T-helper 1 cell (primary cell): Measurements from ENCODE around the gene HECA.
A peak's percentile ranks its signal among the peaks of the same experiment; 100 is the strongest.
"Not testable (repeated sequence)": the region's sequence is repeated elsewhere in the genome, so short reads cannot be mapped to it uniquely, and the experiment has no call there.

Source experiments
- DNase-seq, 5 donors: peaks; one replicate each; pipeline ENCODE4 v3.0.0-alpha.2; 2012 to 2020

The HECA gene

GRCh38 chr6:139165324-139165723 is 30.4 kb downstream of the HECA start:
- no peak for DNase-seq

DNA sequence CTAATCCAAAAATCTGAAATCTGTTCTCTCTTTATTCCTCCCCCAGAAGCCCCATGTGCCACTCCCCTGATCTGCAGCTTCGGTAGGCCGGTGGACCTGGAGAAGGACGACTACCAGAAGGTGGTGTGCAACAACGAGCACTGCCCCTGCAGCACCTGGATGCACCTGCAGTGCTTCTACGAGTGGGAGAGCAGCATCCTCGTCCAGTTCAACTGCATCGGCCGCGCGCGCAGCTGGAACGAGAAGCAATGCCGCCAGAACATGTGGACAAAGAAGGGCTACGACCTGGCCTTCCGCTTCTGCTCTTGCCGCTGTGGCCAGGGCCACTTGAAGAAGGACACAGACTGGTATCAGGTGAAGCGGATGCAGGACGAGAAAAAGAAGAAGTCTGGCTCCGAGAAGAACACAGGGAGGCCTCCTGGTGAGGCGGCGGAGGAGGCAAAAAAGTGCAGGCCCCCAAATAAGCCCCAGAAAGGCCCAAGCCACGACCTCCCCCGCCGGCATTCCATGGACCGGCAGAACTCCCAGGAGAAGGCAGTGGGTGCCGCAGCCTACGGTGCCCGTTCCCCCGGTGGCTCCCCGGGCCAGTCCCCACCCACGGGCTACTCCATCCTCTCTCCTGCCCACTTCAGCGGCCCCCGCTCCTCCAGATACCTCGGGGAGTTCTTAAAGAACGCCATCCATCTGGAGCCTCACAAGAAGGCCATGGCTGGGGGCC is 31.5 kb downstream of the HECA start:
- DNase-seq, result no peak

GRCh38 chr6:139166956-139167313 is 32.1 kb downstream of the HECA start:
- DNase-seq, result no peak

DNA sequence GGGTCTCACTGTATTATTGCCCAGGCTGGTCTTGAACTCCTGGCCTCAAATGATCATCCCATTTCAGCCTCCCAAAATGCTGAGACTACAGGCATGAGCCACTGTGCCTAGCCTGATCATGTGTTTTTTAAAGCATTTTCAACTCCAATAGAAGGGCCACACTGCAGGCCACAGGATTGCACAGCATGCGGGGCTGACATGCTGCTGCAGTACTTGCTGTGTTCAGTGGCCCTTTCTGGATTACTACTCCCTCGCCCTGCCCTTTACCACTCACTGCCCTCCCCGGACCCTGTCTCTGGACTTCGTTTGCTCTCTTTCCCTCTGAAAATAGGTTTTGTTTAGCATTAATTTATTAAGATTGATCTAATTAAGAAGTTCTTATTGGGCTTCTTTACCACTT is 37.3 kb downstream of the HECA start:
- no peak for DNase-seq

DNA sequence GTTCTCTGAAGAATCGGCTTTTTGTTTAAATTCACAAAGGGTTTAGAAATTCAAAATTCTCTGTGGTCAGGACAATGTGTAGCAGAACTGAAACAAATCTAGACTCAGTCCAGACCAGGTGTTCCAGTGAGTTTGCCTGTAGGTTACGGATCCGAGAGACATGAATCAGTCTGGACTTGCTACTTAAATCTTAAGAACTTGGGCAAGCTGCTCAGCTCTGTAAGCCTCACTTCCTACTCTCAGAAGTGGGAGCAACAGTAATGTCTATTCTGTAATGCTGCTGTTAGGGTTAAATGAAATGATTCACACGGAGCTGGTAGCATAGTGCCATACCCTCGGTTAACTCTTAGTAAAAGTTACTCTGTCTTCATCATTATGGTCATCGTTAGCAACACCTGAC is 37.7 kb downstream of the HECA start:
- no peak for DNase-seq

- peak in 1 of 5 donors; percentile 60 for DNase-seq
Observed at GRCh38 chr6:139173172-139173571, 38.3 kb downstream of the HECA start.

- DNase-seq, result no peak
Observed at GRCh38 chr6:139173822-139174221, 38.9 kb downstream of the HECA start.

DNA sequence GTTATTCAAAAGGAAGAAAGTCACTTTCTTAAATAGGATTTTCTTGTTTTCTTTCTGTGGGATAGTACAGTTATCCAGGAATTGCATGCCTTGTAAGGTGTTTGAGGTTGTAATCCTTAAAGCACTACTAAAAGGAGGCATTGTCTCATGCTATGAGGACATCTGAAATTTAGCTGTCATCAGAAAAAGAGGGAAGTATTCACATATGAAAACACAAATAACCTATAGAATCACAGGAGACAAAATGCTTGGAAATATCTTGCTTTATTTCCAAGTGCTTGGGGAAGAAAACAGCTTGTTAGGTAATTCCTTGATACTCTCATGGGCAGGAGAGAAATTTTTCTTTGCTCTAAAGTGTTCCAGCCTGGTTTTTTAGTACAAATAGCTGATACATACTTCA is 40.1 kb downstream of the HECA start:
- DNase-seq, result no peak

GRCh38 chr6:139175389-139175948 is 40.6 kb downstream of the HECA start:
- no peak for DNase-seq

- DNase-seq, result no peak
Observed at GRCh38 chr6:139181236-139181635, 46.4 kb downstream of the HECA start.

GRCh38 chr6:139184047-139184446 is 49.2 kb downstream of the HECA start:
- DNase-seq, result no peak

GRCh38 chr6:139184459-139184858 is 49.6 kb downstream of the HECA start:
- peak in 1 of 5 donors; percentile 33 for DNase-seq

DNA sequence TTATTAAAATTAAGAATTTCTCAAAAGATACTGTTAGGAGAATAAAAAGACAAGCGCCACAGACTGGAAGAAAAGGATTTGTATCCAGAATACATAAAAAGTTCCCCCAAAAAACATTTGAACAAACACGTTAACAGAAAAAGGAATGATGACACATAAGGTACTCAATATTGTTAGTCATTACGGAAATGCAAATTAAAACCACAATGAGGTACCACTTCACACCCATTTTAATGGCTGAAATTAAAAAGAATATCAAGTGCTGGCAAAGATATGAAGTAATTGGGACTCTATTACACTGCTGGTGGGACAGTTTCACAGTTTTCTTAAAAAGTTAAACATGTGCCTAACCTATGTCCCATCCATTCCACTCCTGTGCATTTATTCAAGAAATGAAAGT is 51.4 kb downstream of the HECA start:
- DNase-seq, result peak in 1 of 5 donors; percentile 45

GRCh38 chr6:139186692-139187091 is 51.8 kb downstream of the HECA start:
- DNase-seq, result no peak

- DNase-seq, result no peak
Observed at GRCh38 chr6:139187489-139187888, 52.6 kb downstream of the HECA start.

GRCh38 chr6:139189665-139190064 is 54.8 kb downstream of the HECA start:
- DNase-seq, result no peak

- DNase-seq, result no peak
Observed at GRCh38 chr6:139194740-139195139, 59.9 kb downstream of the HECA start.

GRCh38 chr6:139198529-139199288 is 63.8 kb downstream of the HECA start:
- DNase-seq, result no peak

GRCh38 chr6:139201378-139201777 is 66.5 kb downstream of the HECA start:
- no peak for DNase-seq

DNA sequence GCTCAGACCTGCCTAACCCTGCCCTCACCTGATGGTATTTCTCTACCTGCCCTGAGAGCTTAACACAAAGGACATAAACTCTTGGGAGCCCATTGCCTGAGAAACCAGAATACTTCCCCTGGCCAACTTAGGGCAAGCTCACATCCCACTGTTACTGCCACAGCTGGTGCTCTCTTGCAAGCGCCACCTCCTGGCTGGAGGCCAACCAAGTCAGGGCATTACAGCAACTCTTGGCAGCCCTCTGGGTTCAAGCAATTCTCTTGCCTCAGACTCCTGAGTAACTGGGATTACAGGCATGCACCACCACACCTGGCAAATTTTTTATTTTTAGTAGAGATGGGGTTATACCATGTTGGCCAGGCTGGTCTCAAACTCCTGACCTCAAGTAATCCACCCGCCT is 70.1 kb downstream of the HECA start:
- no peak for DNase-seq

- DNase-seq, result no peak
Observed at GRCh38 chr6:139205843-139206242, 71.0 kb downstream of the HECA start.

GRCh38 chr6:139210766-139211165 is 75.9 kb downstream of the HECA start:
- peak in 1 of 5 donors; percentile 54 for DNase-seq

- DNase-seq, result not testable (repeated sequence)
Observed at GRCh38 chr6:139212460-139212859, 77.6 kb downstream of the HECA start.

- DNase-seq, result peak; percentile 22 to 89 (median 53)
Observed at GRCh38 chr6:139219271-139219729, 84.4 kb downstream of the HECA start.
